ENCODE data around the gene USP46.

Gene USP46

GRCh38 chr4:52573551-52573950 is 85.5 kb downstream of the USP46 start:
- DNase-seq (ENCODE audit: low read depth), result no peak
- Histone ChIP-seq H3K9ac (ENCODE audit: low read length) (no peak overlapping the region), H3K4me1 (ENCODE audit: control insufficient read depth, insufficient read depth, low read length) (peaks cover 10% of the 10 kb centered on the region), H3K27me3 (replicated peaks; ENCODE audit: control insufficient read depth, insufficient read depth, low read length) (peaks cover 5% of the 10 kb centered on the region), H3K9me3 (ENCODE audit: control insufficient read depth, low read length) (no peaks in the 10 kb centered on the region), H3K4me3 (ENCODE audit: low read length) (no peak overlapping the region), H3K36me3 (ENCODE audit: control insufficient read depth, insufficient read depth, low read length, severe bottlenecking) (no peaks in the 10 kb centered on the region)

GRCh38 chr4:52572936-52573485 is 86.1 kb downstream of the USP46 start:
- Histone ChIP-seq H3K9ac (ENCODE audit: low read length) (no peak overlapping the region), H3K27me3 (replicated peaks; ENCODE audit: control insufficient read depth, insufficient read depth, low read length) (peaks cover 5% of the 10 kb centered on the region), H3K4me3 (ENCODE audit: low read length) (no peak overlapping the region), H3K4me1 (ENCODE audit: control insufficient read depth, insufficient read depth, low read length) (peaks cover 10% of the 10 kb centered on the region), H3K36me3 (ENCODE audit: control insufficient read depth, insufficient read depth, low read length, severe bottlenecking) (no peaks in the 10 kb centered on the region), H3K9me3 (ENCODE audit: control insufficient read depth, low read length) (no peaks in the 10 kb centered on the region)
- DNase-seq (ENCODE audit: low read depth), result peak; percentile 66

GRCh38 chr4:52568351-52568750 is 90.8 kb downstream of the USP46 start:
- DNase-seq (ENCODE audit: low read depth), result no peak
- no peak overlapping the region for H3K9ac ChIP-seq (ENCODE audit: low read length)
- peaks cover 5% of the 10 kb centered on the region for H3K27me3 ChIP-seq (replicated peaks; ENCODE audit: control insufficient read depth, insufficient read depth, low read length)
- no peaks in the 10 kb centered on the region for H3K9me3 ChIP-seq (ENCODE audit: control insufficient read depth, low read length)
- peaks cover 14% of the 10 kb centered on the region for H3K4me1 ChIP-seq (ENCODE audit: control insufficient read depth, insufficient read depth, low read length)
- H3K4me3 ChIP-seq (ENCODE audit: low read length), result no peak overlapping the region
- H3K36me3 ChIP-seq (ENCODE audit: control insufficient read depth, insufficient read depth, low read length, severe bottlenecking), result no peaks in the 10 kb centered on the region

- Histone ChIP-seq H3K4me3 (ENCODE audit: low read length) (no peak overlapping the region), H3K9me3 (ENCODE audit: control insufficient read depth, low read length) (no peaks in the 10 kb centered on the region), H3K36me3 (ENCODE audit: control insufficient read depth, insufficient read depth, low read length, severe bottlenecking) (no peaks in the 10 kb centered on the region), H3K9ac (ENCODE audit: low read length) (no peak overlapping the region), H3K4me1 (ENCODE audit: control insufficient read depth, insufficient read depth, low read length) (peaks cover 7% of the 10 kb centered on the region), H3K27me3 (replicated peaks; ENCODE audit: control insufficient read depth, insufficient read depth, low read length) (peaks cover 5% of the 10 kb centered on the region)
- DNase-seq (ENCODE audit: low read depth), result peak; percentile 29
Observed at GRCh38 chr4:52566136-52567031, 92.7 kb downstream of the USP46 start.

- peak; percentile 18 for DNase-seq (ENCODE audit: low read depth)
- no peak overlapping the region for H3K4me3 ChIP-seq (ENCODE audit: low read length)
Observed at GRCh38 chr4:52560844-52561280, 98.2 kb downstream of the USP46 start.

GRCh38 chr4:52555356-52555716 is 103.8 kb downstream of the USP46 start:
- Histone ChIP-seq H3K9ac (ENCODE audit: low read length) (no peak overlapping the region), H3K4me1 (ENCODE audit: control insufficient read depth, insufficient read depth, low read length) (no peaks in the 10 kb centered on the region), H3K4me3 (ENCODE audit: low read length) (no peak overlapping the region), H3K36me3 (ENCODE audit: control insufficient read depth, insufficient read depth, low read length, severe bottlenecking) (no peaks in the 10 kb centered on the region), H3K9me3 (ENCODE audit: control insufficient read depth, low read length) (peaks cover 2% of the 10 kb centered on the region), H3K27me3 (replicated peaks; ENCODE audit: control insufficient read depth, insufficient read depth, low read length) (no peaks in the 10 kb centered on the region)
- no peak for DNase-seq (ENCODE audit: low read depth)

More at GRCh38 chr4:52560844-52561280, 98.2 kb downstream of the USP46 start:
- Histone ChIP-seq H3K36me3 (ENCODE audit: control insufficient read depth, insufficient read depth, low read length, severe bottlenecking) (no peaks in the 10 kb centered on the region), H3K27me3 (replicated peaks; ENCODE audit: control insufficient read depth, insufficient read depth, low read length) (no peaks in the 10 kb centered on the region), H3K9ac (ENCODE audit: low read length) (no peak overlapping the region), H3K4me1 (ENCODE audit: control insufficient read depth, insufficient read depth, low read length) (peaks cover 9% of the 10 kb centered on the region), H3K9me3 (ENCODE audit: control insufficient read depth, low read length) (peaks cover 2% of the 10 kb centered on the region)

- H3K9ac ChIP-seq (ENCODE audit: low read length), result no peak overlapping the region
- no peaks in the 10 kb centered on the region for H3K4me1 ChIP-seq (ENCODE audit: control insufficient read depth, insufficient read depth, low read length)
- no peak for DNase-seq (ENCODE audit: low read depth)
- H3K36me3 ChIP-seq (ENCODE audit: control insufficient read depth, insufficient read depth, low read length, severe bottlenecking), result no peaks in the 10 kb centered on the region
- peaks cover 2% of the 10 kb centered on the region for H3K9me3 ChIP-seq (ENCODE audit: control insufficient read depth, low read length)
- H3K27me3 ChIP-seq (replicated peaks; ENCODE audit: control insufficient read depth, insufficient read depth, low read length), result no peaks in the 10 kb centered on the region
- peak overlapping the region; percentile 0 for H3K4me3 ChIP-seq (ENCODE audit: low read length)
Observed at GRCh38 chr4:52554612-52555355, 104.3 kb downstream of the USP46 start.

GRCh38 chr4:52552778-52553177 is 106.3 kb downstream of the USP46 start:
- Histone ChIP-seq H3K36me3 (ENCODE audit: control insufficient read depth, insufficient read depth, low read length, severe bottlenecking) (no peaks in the 10 kb centered on the region), H3K9ac (ENCODE audit: low read length) (no peak overlapping the region), H3K9me3 (ENCODE audit: control insufficient read depth, low read length) (peaks cover 2% of the 10 kb centered on the region), H3K4me3 (ENCODE audit: low read length) (no peak overlapping the region), H3K4me1 (ENCODE audit: control insufficient read depth, insufficient read depth, low read length) (no peaks in the 10 kb centered on the region), H3K27me3 (replicated peaks; ENCODE audit: control insufficient read depth, insufficient read depth, low read length) (no peaks in the 10 kb centered on the region)
- DNase-seq (ENCODE audit: low read depth), result no peak

- no peak overlapping the region for H3K4me3 ChIP-seq (ENCODE audit: low read length)
- no peaks in the 10 kb centered on the region for H3K27me3 ChIP-seq (replicated peaks; ENCODE audit: control insufficient read depth, insufficient read depth, low read length)
- no peak overlapping the region for H3K9ac ChIP-seq (ENCODE audit: low read length)
- H3K36me3 ChIP-seq (ENCODE audit: control insufficient read depth, insufficient read depth, low read length, severe bottlenecking), result no peaks in the 10 kb centered on the region
- DNase-seq (ENCODE audit: low read depth), result no peak
- H3K9me3 ChIP-seq (ENCODE audit: control insufficient read depth, low read length), result no peaks in the 10 kb centered on the region
- no peaks in the 10 kb centered on the region for H3K4me1 ChIP-seq (ENCODE audit: control insufficient read depth, insufficient read depth, low read length)
Observed at GRCh38 chr4:52551487-52551886, 107.6 kb downstream of the USP46 start.

- Histone ChIP-seq H3K9me3 (ENCODE audit: control insufficient read depth, low read length) (no peaks in the 10 kb centered on the region), H3K9ac (ENCODE audit: low read length) (no peak overlapping the region), H3K4me3 (ENCODE audit: low read length) (no peak overlapping the region), H3K36me3 (ENCODE audit: control insufficient read depth, insufficient read depth, low read length, severe bottlenecking) (no peaks in the 10 kb centered on the region), H3K4me1 (ENCODE audit: control insufficient read depth, insufficient read depth, low read length) (no peaks in the 10 kb centered on the region), H3K27me3 (replicated peaks; ENCODE audit: control insufficient read depth, insufficient read depth, low read length) (no peaks in the 10 kb centered on the region)
- DNase-seq (ENCODE audit: low read depth), result no peak
Observed at GRCh38 chr4:52550186-52550585, 108.9 kb downstream of the USP46 start.

GRCh38 chr4:52548818-52549570 is 110.1 kb downstream of the USP46 start:
- no peaks in the 10 kb centered on the region for H3K4me1 ChIP-seq (ENCODE audit: control insufficient read depth, insufficient read depth, low read length)
- H3K9ac ChIP-seq (ENCODE audit: low read length), result no peak overlapping the region
- H3K4me3 ChIP-seq (ENCODE audit: low read length), result no peak overlapping the region
- H3K36me3 ChIP-seq (ENCODE audit: control insufficient read depth, insufficient read depth, low read length, severe bottlenecking), result no peaks in the 10 kb centered on the region
- DNase-seq (ENCODE audit: low read depth), result no peak
- H3K9me3 ChIP-seq (ENCODE audit: control insufficient read depth, low read length), result no peaks in the 10 kb centered on the region
- H3K27me3 ChIP-seq (replicated peaks; ENCODE audit: control insufficient read depth, insufficient read depth, low read length), result no peaks in the 10 kb centered on the region
